HepG2 (cell line): Measurements from ENCODE around the gene KLHDC8B. TPM values are rescaled to one million over a fixed set of nuclear protein-coding genes. Genes with fewer than 3 reads are reported as not detected.

Source experiments
- ATAC-seq: fragments of 200-7000 bp; cut with Tn5 transposase; 3 replicates; pipeline ENCODE4 v1.9.1; 2020; ENCODE audit warnings: mild to moderate bottlenecking, moderate library complexity
- BruUV-seq: library from RNA; stranded (reverse); fragments of 400-500 nt; replicated peaks from 2 replicates; lab custom pipeline; 2021; lab: Mats Ljungman, UMichigan
- CTCF ChIA-PET: fragments of 300-600 bp; formaldehyde crosslinking; extraction: SDS; loops from one replicate; lab custom pipeline; 2021; ENCODE audit warnings: low total read pairs, inconsistent platforms, low intra/inter-chr PET ratio; lab: Yijun Ruan, JAX
- POLR2A ChIA-PET: fragments of 350-600 bp; sonication (Branson Sonifier 250); formaldehyde crosslinking; loops from one replicate; lab custom pipeline; 2020; ENCODE audit warnings: antibody characterized with exemption, inconsistent platforms; lab: Yijun Ruan, JAX
- DNase-seq: peaks from one replicate; pipeline ENCODE4 v3.0.0-alpha.2; 2015; ENCODE audit warnings: low spot score
- FAIRE-seq: peaks from 3 replicates; lab custom pipeline; 2011; peaks lifted over from hg19 to GRCh38; lab: Jason Lieb, UNC
- H2AFZ ChIP-seq: one replicate; pipeline ENCODE4 v1.6.1; 2011; ENCODE audit warnings: low read length, inconsistent platforms
- H3K27ac ChIP-seq: fragments of 300-600 bp; 3 replicates; pipeline ENCODE4 v1.8.0; 2011; ENCODE audit warnings: mixed run types, mild to moderate bottlenecking, mixed read lengths, low read length, inconsistent platforms; ENCODE audit not compliant: insufficient read depth; ENCODE audit errors: extremely low read length
- H3K27me3 ChIP-seq, 2 experiments: fragments of 200-600 bp in 1 of 2; 2 replicates in 1 of 2; 3 replicates in 1 of 2; pipeline versions ENCODE4 v1.6.0 to v1.8.0; 2011; ENCODE audit warnings: low read length in 2 of 2, mild to moderate bottlenecking in 2 of 2, moderate library complexity in 2 of 2, inconsistent platforms in 1 of 2; ENCODE audit not compliant: insufficient read depth in 2 of 2, control insufficient read depth in 1 of 2
- H3K36me3 ChIP-seq, 2 experiments: fragments of 200-600 bp in 1 of 2; replicated peaks in 1 of 2; 2 replicates in 1 of 2; 3 replicates in 1 of 2; pipeline versions ENCODE4 v1.5.1 to v1.8.0; 2011; ENCODE audit warnings: low read length in 2 of 2, inconsistent platforms in 1 of 2; ENCODE audit not compliant: insufficient read depth in 2 of 2, control insufficient read depth in 1 of 2
- H3K4me1 ChIP-seq: 2 replicates; pipeline ENCODE4 v1.5.1; 2012; ENCODE audit warnings: low read length, inconsistent platforms; ENCODE audit not compliant: insufficient read depth
- H3K4me2 ChIP-seq: 2 replicates; pipeline ENCODE4 v1.6.0; 2011; ENCODE audit warnings: low read depth, low read length, inconsistent platforms
- H3K4me3 ChIP-seq, 3 experiments: fragments of 200-600 bp in 1 of 3; sonication (generic), shearing (Covaris generic) in 1 of 3; replicated peaks in 1 of 3; 2 replicates each; pipeline ENCODE4 v1.5.1; 2011 to 2016; ENCODE audit warnings: low read length in 3 of 3, inconsistent platforms in 2 of 3, low read depth in 2 of 3, mild to moderate bottlenecking in 2 of 3, control low read depth in 1 of 3, mixed read lengths in 1 of 3; ENCODE audit not compliant: insufficient read depth in 1 of 3
- H3K79me2 ChIP-seq: one replicate; pipeline ENCODE4 v1.6.1; 2011; ENCODE audit warnings: low read length, inconsistent platforms; ENCODE audit not compliant: insufficient read depth
- H3K9ac ChIP-seq: 2 replicates; pipeline ENCODE4 v1.6.0; 2011; ENCODE audit warnings: mild to moderate bottlenecking, low read depth, low read length, inconsistent platforms; ENCODE audit not compliant: insufficient read depth
- H3K9me3 ChIP-seq: 2 replicates; pipeline ENCODE4 v1.5.1; 2012; ENCODE audit warnings: mild to moderate bottlenecking, low read length
- H4K20me1 ChIP-seq: 2 replicates; pipeline ENCODE4 v1.6.0; 2011; ENCODE audit warnings: inconsistent platforms, mild to moderate bottlenecking, low read length, moderate library complexity; ENCODE audit not compliant: insufficient read depth
- HDAC2 ChIP-seq: sonication (generic); formaldehyde crosslinking; IDR thresholded peaks from 2 replicates; pipeline ENCODE4 v1.4.0; 2020; ENCODE audit warnings: missing genetic modification reagents
- IRX3 ChIP-seq: sonication (generic); formaldehyde crosslinking; IDR thresholded peaks from 2 replicates; pipeline ENCODE4 v1.8.1; 2023; ENCODE audit warnings: mild to moderate bottlenecking, low read depth, missing genetic modification reagents, borderline replicate concordance
- JUNB ChIP-seq: sonication (generic); formaldehyde crosslinking; IDR thresholded peaks from 2 replicates; pipeline ENCODE4 v1.8.0; 2022; ENCODE audit warnings: missing genetic modification reagents, mild to moderate bottlenecking, borderline replicate concordance
- MXD1 ChIP-seq: sonication (generic); formaldehyde crosslinking; IDR thresholded peaks from 2 replicates; pipeline ENCODE4 v1.4.0; 2020; ENCODE audit warnings: mild to moderate bottlenecking, missing genetic modification reagents
- MXD3 ChIP-seq: IDR thresholded peaks from 2 replicates; pipeline ENCODE4 v1.6.1; 2016; ENCODE audit warnings: mild to moderate bottlenecking, missing biosample characterization, missing genetic modification reagents
- RFXAP ChIP-seq: sonication (generic); formaldehyde crosslinking; IDR thresholded peaks from 2 replicates; pipeline ENCODE4 v1.4.0; 2020; ENCODE audit warnings: missing genetic modification reagents, borderline replicate concordance
- SKI ChIP-seq: fragments of 450-650 bp; IDR thresholded peaks from one replicate; pipeline ENCODE4 v1.6.1; 2018; ENCODE audit warnings: mild to moderate bottlenecking; ENCODE audit not compliant: partially characterized antibody
- ZBTB2 ChIP-seq: sonication (generic); formaldehyde crosslinking; IDR thresholded peaks from 2 replicates; pipeline ENCODE4 v1.8.0; 2022; ENCODE audit warnings: low read depth, missing genetic modification reagents
- ZFAT ChIP-seq: sonication (generic); formaldehyde crosslinking; conservative IDR thresholded peaks from 2 replicates; pipeline ENCODE4 v1.8.1; 2023; ENCODE audit warnings: missing genetic modification reagents, inconsistent platforms
- ZNF335 ChIP-seq: sonication (generic); formaldehyde crosslinking; IDR thresholded peaks from 2 replicates; pipeline ENCODE4 v1.4.0; 2020; ENCODE audit warnings: missing genetic modification reagents
- ZNF382 ChIP-seq: sonication (generic); formaldehyde crosslinking; IDR thresholded peaks from 2 replicates; pipeline ENCODE4 v1.5.0; 2020; ENCODE audit warnings: missing genetic modification reagents, mild to moderate bottlenecking, borderline replicate concordance
- ZNF598 ChIP-seq: sonication (generic); formaldehyde crosslinking; IDR thresholded peaks from 2 replicates; pipeline ENCODE4 v1.5.1; 2020; ENCODE audit warnings: mild to moderate bottlenecking, missing genetic modification reagents, borderline replicate concordance
- ZNF7 ChIP-seq: IDR thresholded peaks from 2 replicates; pipeline ENCODE4 v1.6.1; 2016; ENCODE audit warnings: missing biosample characterization, missing genetic modification reagents
- ZNF878 ChIP-seq: sonication (generic); formaldehyde crosslinking; IDR thresholded peaks from 2 replicates; pipeline ENCODE4 v1.8.1; 2023; ENCODE audit warnings: mild to moderate bottlenecking, missing genetic modification reagents, moderate library complexity
- WGBS: methylation state at CpG from one replicate; pipeline ENCODE4 v1.1.6; 2017; ENCODE audit warnings: low lambda C conversion rate; 5-methylcytosine and 5-hydroxymethylcytosine counted together
- in situ Hi-C: cut with HindIII; loops from 2 replicates; pipeline ENCODE4 v1.10.0; 2017; ENCODE audit warnings: low pct_unique_long_range_greater_than_20kb; ENCODE audit not compliant: extremely low pct_ligation_motif_present
- intact Hi-C: fragments of 100-400 bp; cut with micrococcal nuclease; formaldehyde crosslinking; loops from one replicate; pipeline ENCODE4 v1.10.0; 2022; ENCODE audit not compliant: unreplicated experiment
- polyA plus RNA-seq, 8 experiments: library from polyadenylated mRNA; depleted of rRNA in 3 of 8; stranded (reverse) in 7 of 8; unstranded in 1 of 8; fragments of >200 nt; fragmentation: Illumina TruSeq in 4 of 8; extraction: Trizol in 4 of 8; gene quantifications; 2 replicates each; pipeline versions ENCODE4 v1.2.1 to v1.2.3, GENCODE V29; 2011 to 2016; ENCODE audit warnings: low read depth in 4 of 8, missing spikeins in 1 of 8, mixed read lengths in 1 of 8; ENCODE audit not compliant: insufficient read depth in 1 of 8
- total RNA-seq, 5 experiments: library from RNA; depleted of rRNA; stranded (reverse); fragments of >200 nt; fragmentation: Illumina TruSeq; extraction: Trizol; gene quantifications; 2 replicates each; pipeline ENCODE4 v1.2.3, GENCODE V29; 2016; ENCODE audit warnings: low read depth in 1 of 5

The KLHDC8B gene
- total and polyA plus RNA-seq, 2 of the 13 experiments (the other 11 are each of a cell fraction or from before 2014, with no cell fraction given), result 17.2 to 17.8 TPM

GRCh38 chr3:49140080-49140479 lies 31.3 kb upstream of the KLHDC8B start:
- Histone ChIP-seq H2AFZ (no peak overlapping the region), H3K4me1 (peaks cover 14% of the 10 kb centered on the region), H3K79me2 (no peaks in the 10 kb centered on the region), H3K27ac (no peak overlapping the region), H3K27me3 (peaks cover 0 to 3% of the 10 kb centered on the region in 2 experiments; a peak in 1 of 5 replicates), H3K9ac (no peak overlapping the region), H4K20me1 (no peaks in the 10 kb centered on the region), H3K9me3 (no peaks in the 10 kb centered on the region), H3K36me3 (no peaks in the 10 kb centered on the region), H3K4me3 (no peak overlapping the region), H3K4me2 (no peak overlapping the region)
- DNase-seq (no peak), ATAC-seq (no peak), FAIRE-seq (no peak)
- WGBS, result 69% methylated on average over 2 of the region's 3 CpGs
- CTCF ChIA-PET, result no interaction called here
- intact Hi-C loops, result no loop called here
- no TSS peak for BruUV-seq
- POLR2A ChIA-PET, result no interaction called here
- TF ChIP-seq SKI (no peak), ZNF7 (CRISPR knock-in tag) (peak; percentile 55; the same call in 1 of the 2 replicates)
- in situ Hi-C loops, result no loop called here

GRCh38 chr3:49148159-49148558 lies 23.2 kb upstream of the KLHDC8B start:
- H3K4me2 ChIP-seq, result no peak overlapping the region
- H3K36me3 ChIP-seq, result no peaks in the 10 kb centered on the region
- H4K20me1 ChIP-seq, result no peaks in the 10 kb centered on the region
- no peaks in the 10 kb centered on the region for H3K9me3 ChIP-seq
- no peaks in the 10 kb centered on the region for H3K4me1 ChIP-seq
- DNase-seq (no peak), ATAC-seq (no peak), FAIRE-seq (no peak)
- ChIA-PET CTCF (no interaction called here), POLR2A (no interaction called here)
- H3K27me3 ChIP-seq, result peaks cover 0 to 2% of the 10 kb centered on the region in 2 experiments; a peak in 1 of 5 replicates
- no peak overlapping the region for H3K4me3 ChIP-seq
- no peak overlapping the region for H2AFZ ChIP-seq
- no peak overlapping the region for H3K9ac ChIP-seq
- BruUV-seq, result no TSS peak
- intact Hi-C loops, result no loop called here
- no peaks in the 10 kb centered on the region for H3K79me2 ChIP-seq
- TF ChIP-seq MXD3 (no peak), ZFAT (no peak), RFXAP (CRISPR knock-in tag) (no peak), ZNF335 (CRISPR knock-in tag) (no peak), ZBTB2 (CRISPR knock-in tag) (no peak), ZNF878 (CRISPR knock-in tag) (no peak), JUNB (CRISPR knock-in tag) (no peak), ZNF382 (CRISPR knock-in tag) (no peak), MXD1 (CRISPR knock-in tag) (no peak), HDAC2 (CRISPR knock-in tag) (no peak), IRX3 (CRISPR knock-in tag) (no peak), ZNF598 (CRISPR knock-in tag) (no peak)
- 53% methylated on average over 5 of the region's 5 CpGs for WGBS
- H3K27ac ChIP-seq, result no peak overlapping the region
- in situ Hi-C loops, result no loop called here
